GM21825 (cell line): Measurements from ENCODE around the gene DCST2.

Experiments used
- ATAC-seq: cut with Tn5 transposase; IDR thresholded peaks from one replicate; pipeline ENCODE4 v1.9.1; 2021; ENCODE audit warnings: mild to moderate bottlenecking, moderate library complexity; ENCODE audit not compliant: unreplicated experiment

The DCST2 gene

GRCh38 chr1:155050560-155051341 is 17.2 kb upstream of the DCST2 start, which contains the start of gene ADAM15:
TSS of gene ADAM15 (plus strand) at chr1:155051316. CDS start at chr1:155051387, 71 bp downstream.
- peak; percentile 55 for ATAC-seq

- no peak for ATAC-seq
Measured at GRCh38 chr1:155049651-155050559, 16.3 kb upstream of the DCST2 start.

- no peak for ATAC-seq
Measured at GRCh38 chr1:155048449-155049334, 15.1 kb upstream of the DCST2 start.

GRCh38 chr1:155044812-155045657 is 11.5 kb upstream of the DCST2 start:
- ATAC-seq = no peak

- ATAC-seq = no peak
Measured at GRCh38 chr1:155044365-155044764, 10.8 kb upstream of the DCST2 start.

GRCh38 chr1:155043793-155044192 is 10.2 kb upstream of the DCST2 start:
- no peak for ATAC-seq

- no peak for ATAC-seq
Measured at GRCh38 chr1:155043301-155043702, 9.7 kb upstream of the DCST2 start.

- ATAC-seq = no peak
Measured at GRCh38 chr1:155042789-155043188, 9.2 kb upstream of the DCST2 start.

GRCh38 chr1:155040358-155041093 is 6.9 kb upstream of the DCST2 start:
- no peak for ATAC-seq

GRCh38 chr1:155039308-155039669 is 5.7 kb upstream of the DCST2 start:
- no peak for ATAC-seq

- ATAC-seq = no peak
Measured at GRCh38 chr1:155038602-155039307, 5.2 kb upstream of the DCST2 start.

- no peak for ATAC-seq
Measured at GRCh38 chr1:155037851-155038441, 4.4 kb upstream of the DCST2 start.

- no peak for ATAC-seq
Measured at GRCh38 chr1:155037043-155037442, 3.5 kb upstream of the DCST2 start.

- ATAC-seq = no peak
Measured at GRCh38 chr1:155035936-155036335, 2.4 kb upstream of the DCST2 start.

GRCh38 chr1:155034318-155035208 is 982 bp upstream of the DCST2 start:
- no peak for ATAC-seq

- ATAC-seq = no peak
Measured at GRCh38 chr1:155032886-155033285, 695 bp downstream of the DCST2 start.

- ATAC-seq = no peak
Measured at GRCh38 chr1:155030899-155031298, 2.7 kb downstream of the DCST2 start.
